Type B pancreatic cell (in vitro differentiated cells): ENCODE data around the gene DFFB. TPM values are rescaled to one million over a fixed set of nuclear protein-coding genes. Genes with fewer than 3 reads are reported as not detected.

Experiments
- DNase-seq: peaks from one replicate; pipeline ENCODE4 v3.0.0; 2021; ENCODE audit warnings: mixed read lengths; ENCODE audit not compliant: unreplicated experiment; ENCODE audit errors: extremely low spot score
- H3K27ac Mint-ChIP-seq: 2 replicates; pipeline ENCODE4 v1.8.0; 2021; ENCODE audit warnings: mild to moderate bottlenecking, mixed read lengths
- H3K27me3 Mint-ChIP-seq: 2 replicates; pipeline ENCODE4 v1.8.0; 2021; ENCODE audit warnings: mixed read lengths
- H3K36me3 Mint-ChIP-seq: 2 replicates; pipeline ENCODE4 v1.8.0; 2021; ENCODE audit warnings: mixed read lengths
- H3K4me1 Mint-ChIP-seq: one replicate; pipeline ENCODE4 v1.8.0; 2021; ENCODE audit warnings: mixed read lengths; ENCODE audit not compliant: unreplicated experiment
- H3K4me3 Mint-ChIP-seq: 2 replicates; pipeline ENCODE4 v1.8.0; 2021; ENCODE audit warnings: mild to moderate bottlenecking, mixed read lengths
- H3K9me3 Mint-ChIP-seq: 2 replicates; pipeline ENCODE4 v1.8.0; 2021; ENCODE audit warnings: mixed read lengths
- total RNA-seq: library from RNA; stranded (reverse); gene quantifications from 2 replicates; pipeline ENCODE4 v1.2.1, GENCODE V29; 2021; ENCODE audit warnings: low replicate concordance
- TF ChIP-seq, protein P1 (sequence below): fragments of 200-600 bp; sonication (generic); conservative IDR thresholded peaks from 2 replicates; pipeline ENCODE4 v1.5.0; 2021; ENCODE audit warnings: antibody characterized with exemption, mild to moderate bottlenecking

The DFFB gene
- total RNA-seq, 1 donor from 2014 or later = 10.6 TPM

DNA sequence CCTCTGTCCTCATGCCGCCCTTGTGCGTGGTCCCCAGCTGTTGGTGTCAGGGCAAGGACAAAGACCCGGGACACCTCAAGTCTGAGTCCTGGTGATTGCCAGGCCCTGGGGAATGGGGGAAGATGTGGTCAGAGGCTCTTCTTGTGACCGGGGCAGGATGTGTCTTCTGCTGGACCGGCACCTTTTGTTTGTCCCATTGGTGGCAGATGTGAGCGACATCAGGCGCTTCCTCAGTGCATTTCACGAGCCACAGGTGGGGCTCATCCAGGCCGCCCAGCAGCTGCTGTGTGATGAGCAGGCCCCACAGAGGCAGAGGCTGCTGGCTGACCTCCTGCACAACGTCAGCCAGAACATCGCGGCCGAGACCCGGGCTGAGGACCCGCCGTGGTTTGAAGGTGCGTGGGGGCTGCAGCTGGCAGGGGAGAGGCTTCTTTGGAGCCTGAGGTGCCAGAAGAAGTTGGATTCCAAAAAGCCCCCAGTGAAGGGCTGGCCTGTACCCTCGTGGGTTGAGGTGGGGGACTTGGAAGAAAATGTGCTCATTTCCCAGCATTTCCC is 8.4 kb downstream of the DFFB start:
- no peaks in the 10 kb centered on the region for H3K4me1 Mint-ChIP-seq
- H3K9me3 Mint-ChIP-seq = no peaks in the 10 kb centered on the region
- H3K36me3 Mint-ChIP-seq = peaks cover 12% of the 10 kb centered on the region
- TF ChIP-seq, protein P1, sequence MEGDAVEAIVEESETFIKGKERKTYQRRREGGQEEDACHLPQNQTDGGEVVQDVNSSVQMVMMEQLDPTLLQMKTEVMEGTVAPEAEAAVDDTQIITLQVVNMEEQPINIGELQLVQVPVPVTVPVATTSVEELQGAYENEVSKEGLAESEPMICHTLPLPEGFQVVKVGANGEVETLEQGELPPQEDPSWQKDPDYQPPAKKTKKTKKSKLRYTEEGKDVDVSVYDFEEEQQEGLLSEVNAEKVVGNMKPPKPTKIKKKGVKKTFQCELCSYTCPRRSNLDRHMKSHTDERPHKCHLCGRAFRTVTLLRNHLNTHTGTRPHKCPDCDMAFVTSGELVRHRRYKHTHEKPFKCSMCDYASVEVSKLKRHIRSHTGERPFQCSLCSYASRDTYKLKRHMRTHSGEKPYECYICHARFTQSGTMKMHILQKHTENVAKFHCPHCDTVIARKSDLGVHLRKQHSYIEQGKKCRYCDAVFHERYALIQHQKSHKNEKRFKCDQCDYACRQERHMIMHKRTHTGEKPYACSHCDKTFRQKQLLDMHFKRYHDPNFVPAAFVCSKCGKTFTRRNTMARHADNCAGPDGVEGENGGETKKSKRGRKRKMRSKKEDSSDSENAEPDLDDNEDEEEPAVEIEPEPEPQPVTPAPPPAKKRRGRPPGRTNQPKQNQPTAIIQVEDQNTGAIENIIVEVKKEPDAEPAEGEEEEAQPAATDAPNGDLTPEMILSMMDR = no peak
- no peak overlapping the region for H3K27ac Mint-ChIP-seq
- DNase-seq = no peak
- no peaks in the 10 kb centered on the region for H3K27me3 Mint-ChIP-seq
- no peak overlapping the region for H3K4me3 Mint-ChIP-seq

DNA sequence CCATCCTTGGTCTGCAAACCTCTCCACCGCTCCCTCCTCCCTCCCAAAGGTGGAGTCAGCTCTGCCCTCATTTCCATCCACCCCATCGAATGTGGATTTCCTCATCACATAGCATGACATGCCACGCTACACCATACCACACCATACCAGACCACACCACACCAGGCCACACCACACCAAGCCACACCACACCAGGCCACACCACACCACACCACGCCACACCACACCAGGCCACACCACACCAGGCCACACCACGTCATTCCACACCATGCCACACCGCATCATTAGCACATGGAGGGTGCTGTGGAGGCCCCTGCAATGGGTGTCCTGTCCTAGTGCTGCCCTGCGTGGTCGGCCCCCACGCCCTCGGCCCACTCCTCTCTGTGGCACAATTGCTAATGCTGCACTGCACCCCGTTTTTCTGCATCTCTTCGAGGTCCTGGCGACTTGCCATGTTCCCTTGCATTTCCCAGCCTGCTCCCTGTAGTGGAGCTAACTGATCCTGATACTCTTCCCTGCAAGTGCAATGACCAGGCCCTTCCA is 11.3 kb downstream of the DFFB start:
- no peak overlapping the region for H3K27ac Mint-ChIP-seq

DNA sequence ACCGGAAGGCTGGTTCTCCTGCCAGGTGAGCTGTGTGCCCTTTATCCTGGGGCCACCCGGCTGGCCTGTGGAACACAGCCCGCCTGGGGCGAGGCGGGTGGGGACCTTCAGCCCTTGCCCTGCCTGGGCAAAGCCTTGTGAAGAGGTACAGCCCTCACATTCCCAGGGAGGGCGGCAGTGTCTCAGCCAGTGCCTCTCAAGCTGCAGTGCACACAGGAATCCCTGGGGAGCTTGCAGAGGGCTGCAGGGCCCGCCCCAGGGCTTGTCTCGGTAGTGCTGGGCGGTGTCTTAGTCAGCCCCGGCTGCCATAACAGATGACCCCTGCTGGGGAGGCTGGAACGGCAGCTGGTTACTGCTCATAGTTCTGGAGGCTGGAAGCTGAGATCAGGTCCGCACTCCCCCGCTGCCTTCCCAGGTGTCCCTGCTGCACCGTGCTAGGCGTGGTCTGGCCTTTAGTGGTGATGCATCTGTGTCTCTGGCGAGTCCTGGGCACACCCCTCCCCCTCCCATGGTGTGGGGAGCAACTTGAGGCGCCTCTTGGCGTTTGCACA is 12.6 kb downstream of the DFFB start:
- Mint-ChIP-seq H3K9me3 (no peaks in the 10 kb centered on the region), H3K4me1 (no peaks in the 10 kb centered on the region), H3K27ac (no peak overlapping the region), H3K27me3 (no peaks in the 10 kb centered on the region), H3K36me3 (peaks cover 15% of the 10 kb centered on the region), H3K4me3 (no peak overlapping the region)
- no peak for DNase-seq
- TF ChIP-seq, protein P1 = no peak

More for the DNA sequence above, 11.3 kb downstream of the DFFB start:
- Mint-ChIP-seq H3K9me3 (no peaks in the 10 kb centered on the region), H3K36me3 (peaks cover 15% of the 10 kb centered on the region), H3K4me1 (no peaks in the 10 kb centered on the region), H3K4me3 (no peak overlapping the region), H3K27me3 (no peaks in the 10 kb centered on the region)
- DNase-seq = no peak
- TF ChIP-seq, protein P1 = no peak

DNA sequence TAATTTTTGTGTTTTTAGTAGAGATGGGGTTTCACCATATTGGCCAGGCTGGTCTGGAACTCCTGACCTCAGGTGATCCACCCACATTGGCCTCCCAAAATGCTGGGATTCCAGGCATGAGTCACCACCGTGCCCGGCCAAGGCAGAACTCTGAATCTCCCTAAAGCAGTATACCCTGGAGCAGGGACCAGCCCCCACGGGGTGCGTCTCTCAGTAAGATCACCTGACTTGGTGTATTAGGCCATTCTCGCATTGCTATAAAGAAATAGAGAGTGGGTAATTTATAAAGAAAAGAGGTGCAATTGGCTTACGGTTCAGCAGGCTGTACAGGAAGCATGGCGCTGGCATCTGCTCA is 14.2 kb downstream of the DFFB start:
- H3K27me3 Mint-ChIP-seq = no peaks in the 10 kb centered on the region
- H3K36me3 Mint-ChIP-seq = peaks cover 24% of the 10 kb centered on the region
- DNase-seq = no peak
- H3K27ac Mint-ChIP-seq = no peak overlapping the region
- TF ChIP-seq, protein P1 = no peak
- no peaks in the 10 kb centered on the region for H3K4me1 Mint-ChIP-seq
- H3K9me3 Mint-ChIP-seq = no peaks in the 10 kb centered on the region
- H3K4me3 Mint-ChIP-seq = no peak overlapping the region

DNA sequence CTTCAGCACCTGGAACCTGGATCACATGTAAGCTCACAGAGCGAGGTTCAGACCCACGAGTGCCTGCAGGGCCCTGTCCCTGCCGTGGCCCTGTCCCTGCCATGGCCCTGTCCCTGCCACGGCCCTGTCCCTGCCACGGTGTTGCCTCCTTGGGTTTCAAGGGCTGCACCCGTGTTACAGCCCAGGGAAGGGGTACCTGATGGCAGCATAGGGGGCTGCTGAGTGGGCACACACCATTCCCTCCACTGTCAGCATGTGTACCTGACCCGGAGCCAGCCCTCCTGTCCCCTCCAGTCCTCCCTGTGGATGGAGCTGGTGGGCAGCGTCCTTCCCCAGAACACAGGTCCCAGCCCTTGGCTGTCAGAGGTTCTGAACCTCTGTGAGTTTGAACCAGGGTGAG is 15.3 kb downstream of the DFFB start:
- no peak for DNase-seq
- Mint-ChIP-seq H3K27me3 (no peaks in the 10 kb centered on the region), H3K36me3 (peaks cover 25% of the 10 kb centered on the region), H3K27ac (no peak overlapping the region), H3K4me3 (no peak overlapping the region), H3K9me3 (no peaks in the 10 kb centered on the region), H3K4me1 (no peaks in the 10 kb centered on the region)
- TF ChIP-seq, protein P1 = no peak
